ENCODE data around the gene CD70.

- no peak for TF ChIP-seq POLR2A (IDR thresholded peaks at IDR 0.05)
- TF ChIP-seq, protein P1, sequence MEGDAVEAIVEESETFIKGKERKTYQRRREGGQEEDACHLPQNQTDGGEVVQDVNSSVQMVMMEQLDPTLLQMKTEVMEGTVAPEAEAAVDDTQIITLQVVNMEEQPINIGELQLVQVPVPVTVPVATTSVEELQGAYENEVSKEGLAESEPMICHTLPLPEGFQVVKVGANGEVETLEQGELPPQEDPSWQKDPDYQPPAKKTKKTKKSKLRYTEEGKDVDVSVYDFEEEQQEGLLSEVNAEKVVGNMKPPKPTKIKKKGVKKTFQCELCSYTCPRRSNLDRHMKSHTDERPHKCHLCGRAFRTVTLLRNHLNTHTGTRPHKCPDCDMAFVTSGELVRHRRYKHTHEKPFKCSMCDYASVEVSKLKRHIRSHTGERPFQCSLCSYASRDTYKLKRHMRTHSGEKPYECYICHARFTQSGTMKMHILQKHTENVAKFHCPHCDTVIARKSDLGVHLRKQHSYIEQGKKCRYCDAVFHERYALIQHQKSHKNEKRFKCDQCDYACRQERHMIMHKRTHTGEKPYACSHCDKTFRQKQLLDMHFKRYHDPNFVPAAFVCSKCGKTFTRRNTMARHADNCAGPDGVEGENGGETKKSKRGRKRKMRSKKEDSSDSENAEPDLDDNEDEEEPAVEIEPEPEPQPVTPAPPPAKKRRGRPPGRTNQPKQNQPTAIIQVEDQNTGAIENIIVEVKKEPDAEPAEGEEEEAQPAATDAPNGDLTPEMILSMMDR (IDR thresholded peaks at IDR 0.05), result no peak
- TF ChIP-seq POLR2AphosphoS5 (IDR thresholded peaks at IDR 0.05), result no peak
- TF ChIP-seq EP300 (IDR thresholded peaks at IDR 0.05), result no peak
These were observed 13.3 kb downstream of the CD70 start for GRCh38 chr19:6577476-6578125.
